Erythroblast (primary cell): ENCODE data around the gene ENAM.

Source experiments
- GATA1 ChIP-seq: IDR thresholded peaks from 2 replicates; pipeline ENCODE4 v1.6.1; 2011; ENCODE audit warnings: low read depth, mild to moderate bottlenecking, control low read depth, low read length, moderate library complexity
- POLR2A ChIP-seq: IDR thresholded peaks from 2 replicates; pipeline ENCODE4 v1.6.1; 2011; ENCODE audit warnings: mild to moderate bottlenecking, low read length

- TF ChIP-seq POLR2A (no peak), GATA1 (no peak)
Measured at GRCh38 chr4:70600977-70601376, 27.6 kb upstream of the ENAM start.
